Neural progenitor cell (in vitro differentiated cells): Measurements from ENCODE around the gene SLC7A1. TPM values are rescaled to one million over a fixed set of nuclear protein-coding genes. Genes with fewer than 3 reads are reported as not detected.
A peak's percentile ranks its signal among the peaks of the same experiment; 100 is the strongest.

Source experiments
- DNase-seq: peaks from one replicate; pipeline ENCODE4 v3.0.0-alpha.2; 2016; ENCODE audit warnings: low spot score
- H2AFZ ChIP-seq: fragments of 200-600 bp; sonication (generic); replicated peaks from 2 replicates; pipeline ENCODE4 v1.6.1; 2016; ENCODE audit warnings: antibody characterized with exemption
- H3F3A ChIP-seq: fragments of 200-600 bp; sonication (generic); 2 replicates; pipeline ENCODE4 v1.6.1; 2016; ENCODE audit warnings: antibody characterized with exemption, low read depth
- H3K27ac ChIP-seq: fragments of 200-600 bp; sonication (generic); 2 replicates; pipeline ENCODE4 v1.5.1; 2016; ENCODE audit warnings: mild to moderate bottlenecking
- H3K27me3 ChIP-seq: fragments of 200-600 bp; sonication (generic); 2 replicates; pipeline ENCODE4 v1.6.1; 2016; ENCODE audit warnings: mild to moderate bottlenecking, moderate library complexity
- H3K36me3 ChIP-seq: fragments of 200-600 bp; sonication (generic); 2 replicates; pipeline ENCODE4 v1.5.1; 2016
- H3K4me1 ChIP-seq: fragments of 200-600 bp; sonication (generic); 2 replicates; pipeline ENCODE4 v1.6.1; 2016; ENCODE audit warnings: mixed run types
- H3K4me2 ChIP-seq: fragments of 200-600 bp; sonication (generic); 2 replicates; pipeline ENCODE4 v1.6.1; 2016
- H3K4me3 ChIP-seq: fragments of 200-600 bp; sonication (generic); 2 replicates; pipeline ENCODE4 v1.5.1; 2016
- H3K79me2 ChIP-seq: fragments of 200-600 bp; sonication (generic); 2 replicates; pipeline ENCODE4 v1.6.1; 2016; ENCODE audit warnings: low read depth
- H3K9ac ChIP-seq: fragments of 200-600 bp; sonication (generic); 2 replicates; pipeline ENCODE4 v1.6.1; 2016
- H3K9me3 ChIP-seq: fragments of 200-600 bp; sonication (generic); 2 replicates; pipeline ENCODE4 v1.5.1; 2016; ENCODE audit warnings: low read depth
- H4K20me1 ChIP-seq: fragments of 200-600 bp; sonication (generic); 2 replicates; pipeline ENCODE4 v1.6.1; 2016; ENCODE audit warnings: low read depth
- H3K27ac Mint-ChIP-seq: 3 replicates; pipeline ENCODE4 v1.8.0; 2021; ENCODE audit warnings: mixed read lengths
- H3K27me3 Mint-ChIP-seq: 2 replicates; pipeline ENCODE4 v1.8.0; 2022; ENCODE audit warnings: low read depth, mild to moderate bottlenecking, inconsistent platforms, moderate library complexity, mixed read lengths; ENCODE audit not compliant: insufficient read depth
- H3K36me3 Mint-ChIP-seq: 3 replicates; pipeline ENCODE4 v1.8.0; 2021; ENCODE audit warnings: mixed read lengths
- H3K4me1 Mint-ChIP-seq: 3 replicates; pipeline ENCODE4 v1.8.0; 2021; ENCODE audit warnings: mixed read lengths
- H3K4me3 Mint-ChIP-seq: 3 replicates; pipeline ENCODE4 v1.8.0; 2021; ENCODE audit warnings: mild to moderate bottlenecking, moderate library complexity, mixed read lengths
- H3K9me3 Mint-ChIP-seq: 3 replicates; pipeline ENCODE4 v1.8.0; 2020; ENCODE audit warnings: mixed read lengths
- CTCF ChIP-seq: fragments of 200-600 bp; sonication (generic); IDR thresholded peaks from 2 replicates; pipeline ENCODE4 v1.5.1; 2017; ENCODE audit warnings: antibody characterized with exemption, mild to moderate bottlenecking
- EZH2 ChIP-seq: fragments of 200-600 bp; sonication (generic); IDR thresholded peaks from 2 replicates; pipeline ENCODE4 v1.6.1; 2017; ENCODE audit warnings: antibody characterized with exemption, mild to moderate bottlenecking, moderate library complexity
- EZH2phosphoT487 ChIP-seq: fragments of 200-600 bp; sonication (generic); IDR thresholded peaks from 2 replicates; pipeline ENCODE4 v1.6.1; 2017; ENCODE audit warnings: antibody characterized with exemption
- total RNA-seq: library from RNA; depleted of rRNA; stranded (reverse); fragments of >200 nt; gene quantifications from 2 replicates; pipeline ENCODE4 v1.2.3, GENCODE V29; 2015; ENCODE audit warnings: low replicate concordance

SLC7A1 gene
- total RNA-seq, 1 donor from 2014 or later, result 16.2 TPM

DNA sequence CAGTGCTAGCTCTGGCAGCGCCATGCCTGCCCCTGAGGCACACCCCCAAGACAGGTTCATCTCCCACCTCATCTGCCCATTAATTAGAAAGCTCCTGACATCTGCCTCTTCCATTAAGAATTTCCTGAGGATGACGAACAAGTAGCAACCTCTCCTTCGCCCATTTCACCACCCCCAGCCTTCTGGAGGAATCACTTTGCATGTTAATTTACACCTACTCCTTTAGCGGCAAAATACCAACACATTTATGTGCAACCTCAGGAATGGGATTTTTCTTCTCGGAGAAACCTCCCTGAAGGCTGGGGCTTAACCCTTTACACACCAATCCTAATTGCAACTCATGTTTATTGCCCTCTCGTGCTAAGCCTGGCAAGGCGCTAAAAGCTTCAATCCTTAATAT, 13.8 kb downstream of the SLC7A1 start:
- no peak overlapping the region for H3K9ac ChIP-seq
- H3K27ac Mint-ChIP-seq, result no peak overlapping the region
- peaks cover 96% of the 10 kb centered on the region for H3K79me2 ChIP-seq
- peaks cover 41% of the 10 kb centered on the region for H3K36me3 Mint-ChIP-seq
- H3F3A ChIP-seq, result no peaks in the 10 kb centered on the region
- peaks cover 15% of the 10 kb centered on the region for H3K4me1 Mint-ChIP-seq
- no peak overlapping the region for H3K4me3 ChIP-seq
- H3K27me3 Mint-ChIP-seq, result peaks cover 6% of the 10 kb centered on the region
- H3K27ac ChIP-seq, result no peak overlapping the region
- peak overlapping the region; percentile 19 for H3K4me2 ChIP-seq
- TF ChIP-seq EZH2, result no peak
- TF ChIP-seq CTCF, result no peak
- no peak for TF ChIP-seq EZH2phosphoT487
- no peaks in the 10 kb centered on the region for H3K36me3 ChIP-seq
- no peaks in the 10 kb centered on the region for H3K27me3 ChIP-seq
- DNase-seq, result no peak
- H3K4me1 ChIP-seq, result peaks cover 12% of the 10 kb centered on the region
- no peaks in the 10 kb centered on the region for H3K9me3 ChIP-seq
- H4K20me1 ChIP-seq, result peaks cover 13% of the 10 kb centered on the region
- H3K4me3 Mint-ChIP-seq, result no peak overlapping the region
- H2AFZ ChIP-seq, result no peak overlapping the region
- H3K9me3 Mint-ChIP-seq, result peaks cover 30% of the 10 kb centered on the region

GRCh38 chr13:29579094-29579493, 16.4 kb downstream of the SLC7A1 start:
- H3K27ac Mint-ChIP-seq, result no peak overlapping the region
- Histone ChIP-seq H3K4me2 (no peak overlapping the region), H3K27ac (no peak overlapping the region), H4K20me1 (peaks cover 4% of the 10 kb centered on the region), H3K27me3 (no peaks in the 10 kb centered on the region), H3K4me1 (peaks cover 14% of the 10 kb centered on the region), H3K9me3 (no peaks in the 10 kb centered on the region), H3K9ac (no peak overlapping the region), H3K79me2 (peaks cover 93% of the 10 kb centered on the region), H3K4me3 (no peak overlapping the region), H3F3A (peaks cover 2% of the 10 kb centered on the region), H3K36me3 (no peaks in the 10 kb centered on the region), H2AFZ (no peak overlapping the region)
- H3K4me3 Mint-ChIP-seq, result no peak overlapping the region
- no peak for TF ChIP-seq EZH2phosphoT487
- TF ChIP-seq CTCF, result no peak
- TF ChIP-seq EZH2, result no peak
- peaks cover 33% of the 10 kb centered on the region for H3K9me3 Mint-ChIP-seq
- no peak for DNase-seq
- H3K36me3 Mint-ChIP-seq, result peaks cover 38% of the 10 kb centered on the region
- peaks cover 14% of the 10 kb centered on the region for H3K4me1 Mint-ChIP-seq
- peaks cover 10% of the 10 kb centered on the region for H3K27me3 Mint-ChIP-seq

GRCh38 chr13:29578300-29579085, 17.0 kb downstream of the SLC7A1 start:
- Histone ChIP-seq H3K27ac (no peak overlapping the region), H3K79me2 (peaks cover 93% of the 10 kb centered on the region), H3K4me1 (peaks cover 20% of the 10 kb centered on the region), H3K9ac (no peak overlapping the region), H3K4me3 (no peak overlapping the region), H4K20me1 (peaks cover 9% of the 10 kb centered on the region), H3K36me3 (no peaks in the 10 kb centered on the region), H3K27me3 (no peaks in the 10 kb centered on the region), H3F3A (peaks cover 6% of the 10 kb centered on the region), H2AFZ (no peak overlapping the region), H3K9me3 (no peaks in the 10 kb centered on the region), H3K4me2 (no peak overlapping the region)
- Mint-ChIP-seq H3K9me3 (peaks cover 33% of the 10 kb centered on the region), H3K27ac (no peak overlapping the region), H3K4me3 (no peak overlapping the region), H3K27me3 (peaks cover 9% of the 10 kb centered on the region), H3K4me1 (peaks cover 19% of the 10 kb centered on the region), H3K36me3 (peaks cover 35% of the 10 kb centered on the region)
- TF ChIP-seq EZH2phosphoT487 (no peak), CTCF (no peak), EZH2 (no peak)
- no peak for DNase-seq
